GF-D8 (cell line): ENCODE results near the gene CDKAL1.
"Not testable (repeated sequence)": the region's sequence is repeated elsewhere in the genome, so short reads cannot be mapped to it uniquely, and the experiment has no call there.

Experiments
- DNase-seq: peaks from one replicate; lab custom pipeline; 2025; lab: John Stamatoyannopoulos, UW

CDKAL1 gene

GRCh38 chr6:20746805-20747558 is 212.7 kb downstream of the CDKAL1 start:
- no peak for DNase-seq

- no peak for DNase-seq
These were observed 213.7 kb downstream of the CDKAL1 start for GRCh38 chr6:20747991-20748390.

- DNase-seq, result no peak
These were observed 217.2 kb downstream of the CDKAL1 start for GRCh38 chr6:20751293-20751935.

GRCh38 chr6:20755631-20756030 is 221.4 kb downstream of the CDKAL1 start:
- no peak for DNase-seq

- not testable (repeated sequence) for DNase-seq
These were observed 222.4 kb downstream of the CDKAL1 start for GRCh38 chr6:20756584-20757147.

- no peak for DNase-seq
These were observed 223.5 kb downstream of the CDKAL1 start for GRCh38 chr6:20757761-20758160.

GRCh38 chr6:20763296-20763695 is 229.0 kb downstream of the CDKAL1 start:
- DNase-seq, result no peak

GRCh38 chr6:20769631-20770030 is 235.4 kb downstream of the CDKAL1 start:
- no peak for DNase-seq

GRCh38 chr6:20770773-20771172 is 236.5 kb downstream of the CDKAL1 start:
- no peak for DNase-seq

- no peak for DNase-seq
These were observed 237.2 kb downstream of the CDKAL1 start for GRCh38 chr6:20771409-20771808.

- DNase-seq, result no peak
These were observed 239.6 kb downstream of the CDKAL1 start for GRCh38 chr6:20773822-20774221.

- DNase-seq, result no peak
These were observed 241.7 kb downstream of the CDKAL1 start for GRCh38 chr6:20775981-20776380.

- no peak for DNase-seq
These were observed 243.5 kb downstream of the CDKAL1 start for GRCh38 chr6:20777801-20778200.

GRCh38 chr6:20778459-20778858 is 244.2 kb downstream of the CDKAL1 start:
- DNase-seq, result no peak

- DNase-seq, result no peak
These were observed 244.7 kb downstream of the CDKAL1 start for GRCh38 chr6:20778912-20779311.

GRCh38 chr6:20789162-20789561 is 254.9 kb downstream of the CDKAL1 start:
- no peak for DNase-seq

- no peak for DNase-seq
These were observed 256.0 kb downstream of the CDKAL1 start for GRCh38 chr6:20790032-20790791.

GRCh38 chr6:20791074-20791473 is 256.8 kb downstream of the CDKAL1 start:
- no peak for DNase-seq

GRCh38 chr6:20791944-20792343 is 257.7 kb downstream of the CDKAL1 start:
- DNase-seq, result no peak

- no peak for DNase-seq
These were observed 258.9 kb downstream of the CDKAL1 start for GRCh38 chr6:20793174-20793573.

GRCh38 chr6:20797597-20797996 is 263.3 kb downstream of the CDKAL1 start:
- DNase-seq, result no peak

GRCh38 chr6:20800229-20800628 is 266.0 kb downstream of the CDKAL1 start:
- no peak for DNase-seq

- no peak for DNase-seq
These were observed 266.4 kb downstream of the CDKAL1 start for GRCh38 chr6:20800653-20801052.
